Measurements from ENCODE around the gene KAT6B. TPM values are rescaled to one million over a fixed set of nuclear protein-coding genes. Genes with fewer than 3 reads are reported as not detected.

Gene KAT6B
- total and polyA plus RNA-seq, 10 of the 15 experiments (the other 5 are each of a cell fraction or from before 2014, with no cell fraction given) = 2.7 to 22.6 (median 15.7) TPM

DNA sequence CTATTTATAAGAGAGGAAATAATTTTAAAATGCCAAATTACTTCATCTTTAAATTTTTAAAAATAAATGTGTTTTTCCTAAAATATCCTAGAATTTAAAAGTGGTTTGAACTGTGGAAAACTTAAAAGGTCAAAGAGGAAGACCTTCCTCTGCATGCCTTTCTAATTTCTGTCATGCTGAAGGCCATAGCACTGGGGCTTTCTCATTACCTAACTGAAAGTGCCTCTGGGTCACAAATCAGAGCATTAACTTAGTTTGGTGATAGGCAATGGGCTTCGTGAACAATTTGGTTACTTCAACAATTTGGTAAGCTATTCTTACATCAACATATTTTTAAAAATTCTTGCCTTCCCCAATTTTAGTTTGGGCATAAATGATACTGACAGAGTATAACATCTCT lies 184.8 kb downstream of the KAT6B start (continued):
- TF ChIP-seq SRF (IDR thresholded peaks at IDR 0.05; ENCODE audit: low read depth in 2 of 2, low read length in 2 of 2) (no peak), RUNX3 (IDR thresholded peaks at IDR 0.05; ENCODE audit: low read length) (no peak; the same call in 1 of the 2 replicates), MYB (IDR thresholded peaks at IDR 0.05; ENCODE audit: borderline replicate concordance, low read depth, low read length) (no peak), TBL1XR1 (IDR thresholded peaks at IDR 0.05; ENCODE audit: low read depth, low read length) (no peak), HDGF (IDR thresholded peaks at IDR 0.05) (no peak)
- TF ChIP-seq, protein P1, sequence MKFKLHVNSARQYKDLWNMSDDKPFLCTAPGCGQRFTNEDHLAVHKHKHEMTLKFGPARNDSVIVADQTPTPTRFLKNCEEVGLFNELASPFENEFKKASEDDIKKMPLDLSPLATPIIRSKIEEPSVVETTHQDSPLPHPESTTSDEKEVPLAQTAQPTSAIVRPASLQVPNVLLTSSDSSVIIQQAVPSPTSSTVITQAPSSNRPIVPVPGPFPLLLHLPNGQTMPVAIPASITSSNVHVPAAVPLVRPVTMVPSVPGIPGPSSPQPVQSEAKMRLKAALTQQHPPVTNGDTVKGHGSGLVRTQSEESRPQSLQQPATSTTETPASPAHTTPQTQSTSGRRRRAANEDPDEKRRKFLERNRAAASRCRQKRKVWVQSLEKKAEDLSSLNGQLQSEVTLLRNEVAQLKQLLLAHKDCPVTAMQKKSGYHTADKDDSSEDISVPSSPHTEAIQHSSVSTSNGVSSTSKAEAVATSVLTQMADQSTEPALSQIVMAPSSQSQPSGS (IDR thresholded peaks at IDR 0.05; ENCODE audit: low read length) = 0 out of 2 replicates have a peak, but pooled peaks have one; percentile 18

DNA sequence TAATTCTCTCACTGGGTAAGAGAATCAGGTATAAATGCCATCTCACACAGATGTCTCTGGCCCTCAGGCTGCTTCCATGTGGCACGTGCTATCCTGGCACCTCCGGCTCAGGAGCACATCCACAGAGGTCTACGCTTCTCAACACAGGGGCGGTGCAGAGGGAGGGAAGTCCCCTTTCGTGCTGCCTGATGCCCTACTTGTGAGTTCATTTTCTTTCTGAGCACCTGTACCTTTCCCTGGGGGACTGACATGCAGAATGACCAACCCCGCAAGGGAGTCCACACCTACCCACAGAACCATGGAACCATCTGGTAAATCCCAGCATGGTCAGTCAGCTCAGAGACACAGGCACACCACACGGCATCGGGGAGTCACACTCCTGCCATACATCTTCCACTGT lies 186.1 kb downstream of the KAT6B start:
- no peak for FAIRE-seq
- intact Hi-C loops (cut with micrococcal nuclease; ENCODE audit: unreplicated experiment) (loop anchor here (2.0 to 10.0 kb wide), 4 partner anchors 34 to 425 kb away; no protein-coding TSS in a partner anchor), in situ Hi-C loops (cut with MboI) (no loop called here)
- peak; percentile 61 for ATAC-seq
- H3K4me2 ChIP-seq (ENCODE audit: control insufficient read depth, insufficient read depth) = peak overlapping the region; percentile 67
- ChIA-PET RAD21 (ENCODE audit: unreplicated experiment) (interaction anchor here (0.6 to 6.5 kb wide), 5 partner anchors 12 to 111 kb away, joined by 3 to 38 read pairs (median 12); no protein-coding TSS in a partner anchor), SMC1A (ENCODE audit: uncharacterized antibody, unreplicated experiment) (interaction anchor here (1.1 to 28.8 kb wide), 5 partner anchors 12 to 186 kb away, joined by 3 to 553 read pairs (median 6); partner anchors contain the start of gene KAT6B), CTCF (interaction anchor here (1.7 to 6.0 kb wide), 5 partner anchors 9 to 35 kb away, joined by 4 to 36 read pairs (median 7); no protein-coding TSS in a partner anchor), POLR2A (interaction anchor here (1.2 to 2.6 kb wide), 2 partner anchors 35 to 115 kb away, joined by 3 to 8 read pairs; no protein-coding TSS in a partner anchor)
- no peak for DNase-seq (ENCODE audit: low read depth, low spot score)
- no peaks in the 10 kb centered on the region for H4K20me1 ChIP-seq (ENCODE audit: control insufficient read depth, insufficient read depth)
- no peak overlapping the region for H3K4me3 ChIP-seq
- peaks cover 0 to 3% of the 10 kb centered on the region in 2 experiments; a peak in 1 of 4 replicates for H3K36me3 ChIP-seq (ENCODE audit: control insufficient read depth in 2 of 2, insufficient read depth in 2 of 2, low read length in 1 of 2)
- H3K79me2 ChIP-seq (ENCODE audit: control insufficient read depth, insufficient read depth, low read length) = peaks cover 6% of the 10 kb centered on the region; the same call in 1 of the 2 replicates
- H3K27me3 ChIP-seq (replicated peaks in 1 of 2; ENCODE audit: control insufficient read depth in 2 of 2, insufficient read depth in 2 of 2, low read length in 1 of 2) = no peaks in the 10 kb centered on the region
- BruUV-seq (replicated peaks) = no TSS peak
- H3K9ac ChIP-seq (ENCODE audit: control insufficient read depth, insufficient read depth, low read length) = no peak overlapping the region
- no peaks in the 10 kb centered on the region for H3K9me3 ChIP-seq (replicated peaks; ENCODE audit: control insufficient read depth, insufficient read depth, low read length)
- no peak overlapping the region; the same call in 1 of the 2 replicates for H2AFZ ChIP-seq (ENCODE audit: control insufficient read depth, low read depth, low read length)
- peak overlapping the region; percentile 67 for H3K27ac ChIP-seq (ENCODE audit: control insufficient read depth, insufficient read depth)
- 10% methylated on average over 8 of the region's 8 CpGs for WGBS (ENCODE audit: insufficient coverage, insufficient replicate concordance, low lambda C conversion rate, missing lambda C conversion rate)
- peaks cover 41% of the 10 kb centered on the region for H3K4me1 ChIP-seq (ENCODE audit: control insufficient read depth, insufficient read depth, low read length)
- TF ChIP-seq CBFB (IDR thresholded peaks at IDR 0.05; ENCODE audit: low read depth) = 0 out of 2 replicates have a peak, but pooled peaks have one; percentile 23
- TF ChIP-seq, protein P2, sequence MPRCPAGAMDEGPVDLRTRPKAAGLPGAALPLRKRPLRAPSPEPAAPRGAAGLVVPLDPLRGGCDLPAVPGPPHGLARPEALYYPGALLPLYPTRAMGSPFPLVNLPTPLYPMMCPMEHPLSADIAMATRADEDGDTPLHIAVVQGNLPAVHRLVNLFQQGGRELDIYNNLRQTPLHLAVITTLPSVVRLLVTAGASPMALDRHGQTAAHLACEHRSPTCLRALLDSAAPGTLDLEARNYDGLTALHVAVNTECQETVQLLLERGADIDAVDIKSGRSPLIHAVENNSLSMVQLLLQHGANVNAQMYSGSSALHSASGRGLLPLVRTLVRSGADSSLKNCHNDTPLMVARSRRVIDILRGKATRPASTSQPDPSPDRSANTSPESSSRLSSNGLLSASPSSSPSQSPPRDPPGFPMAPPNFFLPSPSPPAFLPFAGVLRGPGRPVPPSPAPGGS (IDR thresholded peaks at IDR 0.05; ENCODE audit: borderline replicate concordance, insufficient read depth, low read depth, low read length, poor library complexity, severe bottlenecking) = peak; percentile 9
- TF ChIP-seq LARP7 (IDR thresholded peaks at IDR 0.05) = no peak
- TF ChIP-seq EED (IDR thresholded peaks at IDR 0.05; ENCODE audit: low read depth) = peak; percentile 51
- peak; percentile 25; the same call in 1 of the 2 replicates for TF ChIP-seq CREM (IDR thresholded peaks at IDR 0.05; ENCODE audit: low read depth)
- TF ChIP-seq NFIC (IDR thresholded peaks at IDR 0.05; ENCODE audit: low read depth, low read length) = 0 out of 2 replicates have a peak, but pooled peaks have one; percentile 13
- 0 out of 2 replicates have a peak, but pooled peaks have one; percentile 4 for TF ChIP-seq SMARCA5 (IDR thresholded peaks at IDR 0.05)
- TF ChIP-seq, protein P3, sequence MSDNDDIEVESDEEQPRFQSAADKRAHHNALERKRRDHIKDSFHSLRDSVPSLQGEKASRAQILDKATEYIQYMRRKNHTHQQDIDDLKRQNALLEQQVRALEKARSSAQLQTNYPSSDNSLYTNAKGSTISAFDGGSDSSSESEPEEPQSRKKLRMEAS (IDR thresholded peaks at IDR 0.05; ENCODE audit: low read depth, low read length) = 0 out of 2 replicates have a peak, but pooled peaks have one; percentile 1
- TF ChIP-seq, protein P4, sequence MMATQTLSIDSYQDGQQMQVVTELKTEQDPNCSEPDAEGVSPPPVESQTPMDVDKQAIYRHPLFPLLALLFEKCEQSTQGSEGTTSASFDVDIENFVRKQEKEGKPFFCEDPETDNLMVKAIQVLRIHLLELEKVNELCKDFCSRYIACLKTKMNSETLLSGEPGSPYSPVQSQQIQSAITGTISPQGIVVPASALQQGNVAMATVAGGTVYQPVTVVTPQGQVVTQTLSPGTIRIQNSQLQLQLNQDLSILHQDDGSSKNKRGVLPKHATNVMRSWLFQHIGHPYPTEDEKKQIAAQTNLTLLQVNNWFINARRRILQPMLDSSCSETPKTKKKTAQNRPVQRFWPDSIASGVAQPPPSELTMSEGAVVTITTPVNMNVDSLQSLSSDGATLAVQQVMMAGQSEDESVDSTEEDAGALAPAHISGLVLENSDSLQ (IDR thresholded peaks at IDR 0.05) = peak; percentile 72
- TF ChIP-seq, protein P5, sequence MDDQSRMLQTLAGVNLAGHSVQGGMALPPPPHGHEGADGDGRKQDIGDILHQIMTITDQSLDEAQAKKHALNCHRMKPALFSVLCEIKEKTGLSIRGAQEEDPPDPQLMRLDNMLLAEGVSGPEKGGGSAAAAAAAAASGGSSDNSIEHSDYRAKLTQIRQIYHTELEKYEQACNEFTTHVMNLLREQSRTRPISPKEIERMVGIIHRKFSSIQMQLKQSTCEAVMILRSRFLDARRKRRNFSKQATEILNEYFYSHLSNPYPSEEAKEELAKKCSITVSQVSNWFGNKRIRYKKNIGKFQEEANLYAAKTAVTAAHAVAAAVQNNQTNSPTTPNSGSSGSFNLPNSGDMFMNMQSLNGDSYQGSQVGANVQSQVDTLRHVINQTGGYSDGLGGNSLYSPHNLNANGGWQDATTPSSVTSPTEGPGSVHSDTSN (IDR thresholded peaks at IDR 0.05; ENCODE audit: insufficient replicate concordance, low read depth, low read length) = no peak
- peak; percentile 58; the same call in 1 of the 2 replicates for TF ChIP-seq RUNX3 (IDR thresholded peaks at IDR 0.05; ENCODE audit: low read length)
- TF ChIP-seq ETV6 (conservative IDR thresholded peaks at IDR 0.05 in 1 of 2, IDR thresholded peaks at IDR 0.05 in 1 of 2; ENCODE audit: borderline replicate concordance in 1 of 2, low read depth in 1 of 2) = no peak
